HG02973 (cell line): ENCODE data around the gene NMBR.
A peak's percentile ranks its signal among the peaks of the same experiment; 100 is the strongest.
"Not testable (repeated sequence)": the region's sequence is repeated elsewhere in the genome, so short reads cannot be mapped to it uniquely, and the experiment has no call there.

Experiments used
- ATAC-seq: cut with Tn5 transposase; IDR thresholded peaks from one replicate; pipeline ENCODE4 v1.9.1; 2021; ENCODE audit warnings: moderate library complexity; ENCODE audit not compliant: unreplicated experiment

The NMBR gene

GRCh38 chr6:142146828-142147662 lies at the start of gene NMBR, which contains the start of gene VTA1:
Gene NMBR, minus strand, starts transcription at chr6:142147122. Its CDS starts 58,464 bp downstream, at chr6:142088658.
Gene VTA1, plus strand, starts transcription at chr6:142147263. Its CDS starts 25 bp downstream, at chr6:142147288.
- peak; percentile 99 for ATAC-seq

- no peak for ATAC-seq
These were observed 49.1 kb upstream of the NMBR start for GRCh38 chr6:142195862-142196541.

GRCh38 chr6:142193621-142194020 lies 46.7 kb upstream of the NMBR start:
- no peak for ATAC-seq

GRCh38 chr6:142192343-142192742 lies 45.4 kb upstream of the NMBR start:
- ATAC-seq = no peak

- no peak for ATAC-seq
These were observed 42.1 kb upstream of the NMBR start for GRCh38 chr6:142189057-142189456.

GRCh38 chr6:142188341-142188740 lies 41.4 kb upstream of the NMBR start:
- ATAC-seq = not testable (repeated sequence)

GRCh38 chr6:142187209-142187608 lies 40.3 kb upstream of the NMBR start:
- ATAC-seq = no peak

GRCh38 chr6:142185641-142186040 lies 38.7 kb upstream of the NMBR start:
- ATAC-seq = no peak

- ATAC-seq = no peak
These were observed 37.4 kb upstream of the NMBR start for GRCh38 chr6:142184307-142184706.

GRCh38 chr6:142183351-142183750 lies 36.4 kb upstream of the NMBR start:
- ATAC-seq = no peak

- no peak for ATAC-seq
These were observed 35.1 kb upstream of the NMBR start for GRCh38 chr6:142182004-142182403.

GRCh38 chr6:142178129-142178528 lies 31.2 kb upstream of the NMBR start:
- ATAC-seq = no peak

GRCh38 chr6:142174703-142175102 lies 27.8 kb upstream of the NMBR start:
- ATAC-seq = no peak

- ATAC-seq = no peak
These were observed 27.1 kb upstream of the NMBR start for GRCh38 chr6:142173980-142174379.

- ATAC-seq = no peak
These were observed 25.8 kb upstream of the NMBR start for GRCh38 chr6:142172758-142173157.

GRCh38 chr6:142171351-142171750 lies 24.4 kb upstream of the NMBR start:
- no peak for ATAC-seq

GRCh38 chr6:142167486-142167885 lies 20.6 kb upstream of the NMBR start:
- no peak for ATAC-seq

GRCh38 chr6:142167071-142167470 lies 20.1 kb upstream of the NMBR start:
- no peak for ATAC-seq

- no peak for ATAC-seq
These were observed 18.3 kb upstream of the NMBR start for GRCh38 chr6:142165227-142165626.

- no peak for ATAC-seq
These were observed 15.9 kb upstream of the NMBR start for GRCh38 chr6:142162780-142163179.

GRCh38 chr6:142156758-142157068 lies 9.8 kb upstream of the NMBR start:
- not testable (repeated sequence) for ATAC-seq
